ENCODE measurements around the gene NBAS.

- TF ChIP-seq CTCF (IDR thresholded peaks at IDR 0.05; ENCODE audit: insufficient read depth, low read depth, low read length) (no peak), EZH2 (IDR thresholded peaks at IDR 0.05; ENCODE audit: insufficient read depth, low read length) (no peak)
Observed at GRCh38 chr2:15230599-15231192, 330.4 kb downstream of the NBAS start.

Data from astrocyte (in vitro differentiated cells and primary cell).